Measurements from ENCODE around the gene MATN1.

DNA sequence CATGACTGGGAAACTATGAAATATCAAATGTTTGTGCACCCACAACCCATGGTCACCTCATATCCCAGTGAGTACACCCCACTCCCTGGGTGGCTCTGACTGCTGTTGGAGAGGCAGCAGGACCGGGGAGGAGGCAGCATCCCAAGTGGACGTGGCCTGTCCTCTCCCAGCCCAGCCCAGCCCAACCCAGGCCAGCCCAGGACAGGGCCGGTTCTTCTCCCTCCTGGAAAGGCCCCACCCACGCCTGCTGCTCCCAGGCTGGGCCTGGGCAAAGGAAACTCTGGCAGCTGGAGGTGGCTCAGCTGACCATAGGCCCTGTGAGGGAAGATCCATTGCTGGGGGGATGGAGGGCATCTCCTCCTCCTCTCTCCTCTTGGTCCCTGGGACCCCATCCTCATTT lies 19.1 kb downstream of the MATN1 start:
- TF ChIP-seq RAD21 (IDR thresholded peaks at IDR 0.05; ENCODE audit: low read length), result no peak
- TF ChIP-seq CTCF (conservative IDR thresholded peaks at IDR 0.05; ENCODE audit: low read depth, low read length), result no peak
- TF ChIP-seq NFE2L2 (IDR thresholded peaks at IDR 0.05; ENCODE audit: low read depth, low read length), result no peak
- no peak for TF ChIP-seq ELK1 (IDR thresholded peaks at IDR 0.05; ENCODE audit: borderline replicate concordance, low read depth, low read length)
- TF ChIP-seq POLR2A (IDR thresholded peaks at IDR 0.05; ENCODE audit: low read depth, low read length), result no peak
- TF ChIP-seq, protein P1, sequence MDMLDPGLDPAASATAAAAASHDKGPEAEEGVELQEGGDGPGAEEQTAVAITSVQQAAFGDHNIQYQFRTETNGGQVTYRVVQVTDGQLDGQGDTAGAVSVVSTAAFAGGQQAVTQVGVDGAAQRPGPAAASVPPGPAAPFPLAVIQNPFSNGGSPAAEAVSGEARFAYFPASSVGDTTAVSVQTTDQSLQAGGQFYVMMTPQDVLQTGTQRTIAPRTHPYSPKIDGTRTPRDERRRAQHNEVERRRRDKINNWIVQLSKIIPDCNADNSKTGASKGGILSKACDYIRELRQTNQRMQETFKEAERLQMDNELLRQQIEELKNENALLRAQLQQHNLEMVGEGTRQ (IDR thresholded peaks at IDR 0.05; ENCODE audit: low read depth, low read length), result no peak
- TF ChIP-seq SMC3 (IDR thresholded peaks at IDR 0.05; ENCODE audit: low read depth, low read length), result no peak
- no peak for TF ChIP-seq MAFK (IDR thresholded peaks at IDR 0.05; ENCODE audit: low read depth, low read length)
- TF ChIP-seq BHLHE40 (IDR thresholded peaks at IDR 0.05; ENCODE audit: low read depth, low read length), result no peak

Measured in IMR-90 (cell line).